Vagina (tissue), 2 donors: ENCODE results near the gene ATXN1.

Source experiments
- POLR2A ChIP-seq, 2 donors: fragments of 450-650 bp; IDR thresholded peaks; one replicate each; pipeline ENCODE4 v1.6.1; 2017; ENCODE audit warnings: antibody characterized with exemption in 2 of 2, mild to moderate bottlenecking in 2 of 2, moderate library complexity in 2 of 2
- TF ChIP-seq, protein P1 (sequence below), 3 experiments: fragments of 450-650 bp in 2 of 3; fragments of 200-600 bp in 1 of 3; sonication (generic) in 1 of 3; IDR thresholded peaks; one replicate each; pipeline ENCODE4 v1.5.1; 2017 to 2019; ENCODE audit warnings: antibody characterized with exemption in 3 of 3, mild to moderate bottlenecking in 2 of 3, moderate library complexity in 2 of 3

DNA sequence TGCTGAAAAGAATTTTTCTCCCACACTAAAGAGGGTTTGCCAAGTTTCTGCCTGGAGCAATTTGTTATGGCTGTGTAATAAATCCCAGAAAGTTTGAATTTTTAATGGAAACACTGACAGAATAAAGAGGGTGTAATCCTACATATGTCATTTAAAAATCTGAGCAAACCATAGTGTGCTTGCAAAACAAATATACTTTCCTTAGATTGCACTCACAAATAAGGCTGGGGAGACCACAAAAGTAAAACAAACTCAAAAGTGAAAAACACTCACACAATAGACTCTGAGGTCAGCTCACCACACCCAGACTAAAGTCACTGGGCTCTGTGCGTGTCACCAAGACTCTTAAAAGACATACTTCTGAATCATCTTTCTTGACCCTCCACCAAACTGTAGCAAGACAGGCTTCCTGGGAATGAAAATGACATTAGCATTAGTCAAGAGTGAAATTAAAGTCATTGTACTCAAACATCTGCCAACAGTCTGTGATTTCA is 4.8 kb upstream of the ATXN1 start:
- TF ChIP-seq POLR2A (IDR thresholded peaks at IDR 0.05), result no peak
- TF ChIP-seq, protein P1, sequence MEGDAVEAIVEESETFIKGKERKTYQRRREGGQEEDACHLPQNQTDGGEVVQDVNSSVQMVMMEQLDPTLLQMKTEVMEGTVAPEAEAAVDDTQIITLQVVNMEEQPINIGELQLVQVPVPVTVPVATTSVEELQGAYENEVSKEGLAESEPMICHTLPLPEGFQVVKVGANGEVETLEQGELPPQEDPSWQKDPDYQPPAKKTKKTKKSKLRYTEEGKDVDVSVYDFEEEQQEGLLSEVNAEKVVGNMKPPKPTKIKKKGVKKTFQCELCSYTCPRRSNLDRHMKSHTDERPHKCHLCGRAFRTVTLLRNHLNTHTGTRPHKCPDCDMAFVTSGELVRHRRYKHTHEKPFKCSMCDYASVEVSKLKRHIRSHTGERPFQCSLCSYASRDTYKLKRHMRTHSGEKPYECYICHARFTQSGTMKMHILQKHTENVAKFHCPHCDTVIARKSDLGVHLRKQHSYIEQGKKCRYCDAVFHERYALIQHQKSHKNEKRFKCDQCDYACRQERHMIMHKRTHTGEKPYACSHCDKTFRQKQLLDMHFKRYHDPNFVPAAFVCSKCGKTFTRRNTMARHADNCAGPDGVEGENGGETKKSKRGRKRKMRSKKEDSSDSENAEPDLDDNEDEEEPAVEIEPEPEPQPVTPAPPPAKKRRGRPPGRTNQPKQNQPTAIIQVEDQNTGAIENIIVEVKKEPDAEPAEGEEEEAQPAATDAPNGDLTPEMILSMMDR (IDR thresholded peaks at IDR 0.05), result no peak
